Fibroblast of pulmonary artery (primary cell): Measurements from ENCODE around the gene GRM7.

Source experiments
- DNase-seq: peaks from one replicate; pipeline ENCODE4 v3.0.0-alpha.2; 2010; ENCODE audit warnings: low read depth
- H3K4me3 ChIP-seq: replicated peaks from 2 replicates; pipeline ENCODE4 v1.5.1; 2011; ENCODE audit warnings: low read depth, mild to moderate bottlenecking, control low read depth, low read length, moderate library complexity
- CTCF ChIP-seq: IDR thresholded peaks from 2 replicates; pipeline ENCODE4 v1.5.1; 2011; ENCODE audit warnings: mild to moderate bottlenecking, control low read depth, low read length, inconsistent platforms; ENCODE audit errors: missing control alignments

The GRM7 gene

GRCh38 chr3:7574435-7574834 is 713.5 kb downstream of the GRM7 start:
- H3K4me3 ChIP-seq, result no peak overlapping the region
- no peak for TF ChIP-seq CTCF
- DNase-seq, result peak; percentile 65

GRCh38 chr3:7576071-7576470 is 715.2 kb downstream of the GRM7 start:
- H3K4me3 ChIP-seq, result no peak overlapping the region
- TF ChIP-seq CTCF, result no peak
- no peak for DNase-seq

- TF ChIP-seq CTCF, result no peak
- no peak overlapping the region for H3K4me3 ChIP-seq
- DNase-seq, result no peak
Measured at GRCh38 chr3:7576506-7576905, 715.6 kb downstream of the GRM7 start.

GRCh38 chr3:7577513-7577912 is 716.6 kb downstream of the GRM7 start:
- H3K4me3 ChIP-seq, result no peak overlapping the region
- TF ChIP-seq CTCF, result no peak

GRCh38 chr3:7581831-7582230 is 720.9 kb downstream of the GRM7 start:
- TF ChIP-seq CTCF, result no peak
- H3K4me3 ChIP-seq, result no peak overlapping the region
- DNase-seq, result peak; percentile 8

More at GRCh38 chr3:7577513-7577912, 716.6 kb downstream of the GRM7 start:
- no peak for DNase-seq

GRCh38 chr3:7585052-7585451 is 724.1 kb downstream of the GRM7 start:
- no peak for TF ChIP-seq CTCF
- DNase-seq, result no peak
- H3K4me3 ChIP-seq, result no peak overlapping the region

GRCh38 chr3:7588236-7588635 is 727.3 kb downstream of the GRM7 start:
- no peak for DNase-seq
- no peak for TF ChIP-seq CTCF
- H3K4me3 ChIP-seq, result no peak overlapping the region
